HepG2 (cell line): ENCODE measurements around the gene TLN1. TPM values are rescaled to one million over a fixed set of nuclear protein-coding genes. Genes with fewer than 3 reads are reported as not detected.

Experiments used
- AHR ChIP-seq: IDR thresholded peaks from 2 replicates; pipeline ENCODE4 v1.6.1; 2018; ENCODE audit warnings: missing genetic modification reagents, missing compliant biosample characterization
- ATF3 ChIP-seq: sonication (generic); formaldehyde crosslinking; IDR thresholded peaks from 2 replicates; pipeline ENCODE4 v1.4.0; 2020; ENCODE audit warnings: missing genetic modification reagents
- ETV5 ChIP-seq: IDR thresholded peaks from 2 replicates; pipeline ENCODE4 v1.6.1; 2018; ENCODE audit warnings: missing biosample characterization, missing genetic modification reagents, inconsistent platforms, borderline replicate concordance
- HIC2 ChIP-seq: sonication (generic); formaldehyde crosslinking; IDR thresholded peaks from 2 replicates; pipeline ENCODE4 v1.9.0; 2022; ENCODE audit warnings: low read depth, missing genetic modification reagents
- HOXA7 ChIP-seq: sonication (generic); formaldehyde crosslinking; IDR thresholded peaks from 2 replicates; pipeline ENCODE4 v1.8.1; 2022; ENCODE audit warnings: mild to moderate bottlenecking, missing genetic modification reagents, moderate library complexity
- IRF1 ChIP-seq: sonication (generic); formaldehyde crosslinking; IDR thresholded peaks from 2 replicates; pipeline ENCODE4 v1.4.0; 2020; ENCODE audit warnings: low read depth, mild to moderate bottlenecking, missing genetic modification reagents
- ISX ChIP-seq: sonication (generic); formaldehyde crosslinking; conservative IDR thresholded peaks from 2 replicates; pipeline ENCODE4 v1.5.0; 2020; ENCODE audit warnings: missing genetic modification reagents
- MTERF4 ChIP-seq: sonication (generic); formaldehyde crosslinking; IDR thresholded peaks from 2 replicates; pipeline ENCODE4 v1.8.0; 2023; ENCODE audit warnings: mild to moderate bottlenecking, missing genetic modification reagents
- ZGPAT ChIP-seq: IDR thresholded peaks from 2 replicates; pipeline ENCODE4 v1.6.1; 2016; ENCODE audit warnings: mild to moderate bottlenecking
- ZNF138 ChIP-seq: sonication (generic); formaldehyde crosslinking; IDR thresholded peaks from 2 replicates; pipeline ENCODE4 v1.5.0; 2020; ENCODE audit warnings: mild to moderate bottlenecking, low read depth, missing genetic modification reagents
- ZNF230 ChIP-seq: sonication (generic); formaldehyde crosslinking; IDR thresholded peaks from 2 replicates; pipeline ENCODE4 v1.4.0; 2020; ENCODE audit warnings: mild to moderate bottlenecking, missing genetic modification reagents
- ZNF263 ChIP-seq: sonication (generic); formaldehyde crosslinking; IDR thresholded peaks from 2 replicates; pipeline ENCODE4 v1.4.0; 2020; ENCODE audit warnings: missing genetic modification reagents
- ZNF30 ChIP-seq: sonication (generic); formaldehyde crosslinking; IDR thresholded peaks from 2 replicates; pipeline ENCODE4 v1.5.0; 2020; ENCODE audit warnings: mild to moderate bottlenecking, missing genetic modification reagents
- ZNF768 ChIP-seq: sonication (generic); formaldehyde crosslinking; IDR thresholded peaks from 2 replicates; pipeline ENCODE4 v1.4.0; 2020; ENCODE audit warnings: missing genetic modification reagents
- polyA plus RNA-seq, 8 experiments: library from polyadenylated mRNA; depleted of rRNA in 3 of 8; stranded (reverse) in 7 of 8; unstranded in 1 of 8; fragments of >200 nt; fragmentation: Illumina TruSeq in 4 of 8; extraction: Trizol in 4 of 8; gene quantifications; 2 replicates each; pipeline versions ENCODE4 v1.2.1 to v1.2.3, GENCODE V29; 2011 to 2016; ENCODE audit warnings: low read depth in 4 of 8, missing spikeins in 1 of 8, mixed read lengths in 1 of 8; ENCODE audit not compliant: insufficient read depth in 1 of 8
- total RNA-seq, 5 experiments: library from RNA; depleted of rRNA; stranded (reverse); fragments of >200 nt; fragmentation: Illumina TruSeq; extraction: Trizol; gene quantifications; 2 replicates each; pipeline ENCODE4 v1.2.3, GENCODE V29; 2016; ENCODE audit warnings: low read depth in 1 of 5
- TF ChIP-seq, protein P1 (sequence below): sonication (generic); formaldehyde crosslinking; conservative IDR thresholded peaks from 2 replicates; pipeline ENCODE4 v1.4.0; 2020; ENCODE audit warnings: missing genetic modification reagents
- TF ChIP-seq, protein P2 (sequence below): IDR thresholded peaks from 2 replicates; pipeline ENCODE4 v1.6.1; 2016
- TF ChIP-seq, protein P3 (sequence below): sonication (generic); formaldehyde crosslinking; IDR thresholded peaks from 2 replicates; pipeline ENCODE4 v1.8.1; 2022; ENCODE audit warnings: mild to moderate bottlenecking, missing genetic modification reagents

The TLN1 gene
- total and polyA plus RNA-seq, 2 of the 13 experiments (the other 11 are each of a cell fraction or from before 2014, with no cell fraction given), result 35.2 to 51.8 TPM

- TF ChIP-seq, protein P1, sequence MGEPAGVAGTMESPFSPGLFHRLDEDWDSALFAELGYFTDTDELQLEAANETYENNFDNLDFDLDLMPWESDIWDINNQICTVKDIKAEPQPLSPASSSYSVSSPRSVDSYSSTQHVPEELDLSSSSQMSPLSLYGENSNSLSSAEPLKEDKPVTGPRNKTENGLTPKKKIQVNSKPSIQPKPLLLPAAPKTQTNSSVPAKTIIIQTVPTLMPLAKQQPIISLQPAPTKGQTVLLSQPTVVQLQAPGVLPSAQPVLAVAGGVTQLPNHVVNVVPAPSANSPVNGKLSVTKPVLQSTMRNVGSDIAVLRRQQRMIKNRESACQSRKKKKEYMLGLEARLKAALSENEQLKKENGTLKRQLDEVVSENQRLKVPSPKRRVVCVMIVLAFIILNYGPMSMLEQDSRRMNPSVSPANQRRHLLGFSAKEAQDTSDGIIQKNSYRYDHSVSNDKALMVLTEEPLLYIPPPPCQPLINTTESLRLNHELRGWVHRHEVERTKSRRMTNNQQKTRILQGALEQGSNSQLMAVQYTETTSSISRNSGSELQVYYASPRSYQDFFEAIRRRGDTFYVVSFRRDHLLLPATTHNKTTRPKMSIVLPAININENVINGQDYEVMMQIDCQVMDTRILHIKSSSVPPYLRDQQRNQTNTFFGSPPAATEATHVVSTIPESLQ (CRISPR knock-in tag), result no peak
- TF ChIP-seq ATF3 (CRISPR knock-in tag) (no peak), HOXA7 (CRISPR knock-in tag) (no peak), HIC2 (no peak), ETV5 (CRISPR knock-in tag) (peak; percentile 78), ZNF30 (no peak), ZNF768 (peak; percentile 56; the same call in 1 of the 2 replicates), ISX (no peak), ZNF230 (CRISPR knock-in tag) (no peak), ZNF263 (CRISPR knock-in tag) (no peak), AHR (no peak; the same call in 1 of the 2 replicates), MTERF4 (no peak), ZNF138 (CRISPR knock-in tag) (no peak), IRF1 (CRISPR knock-in tag) (no peak), ZGPAT (CRISPR knock-in tag) (peak; percentile 66)
- TF ChIP-seq, protein P2, sequence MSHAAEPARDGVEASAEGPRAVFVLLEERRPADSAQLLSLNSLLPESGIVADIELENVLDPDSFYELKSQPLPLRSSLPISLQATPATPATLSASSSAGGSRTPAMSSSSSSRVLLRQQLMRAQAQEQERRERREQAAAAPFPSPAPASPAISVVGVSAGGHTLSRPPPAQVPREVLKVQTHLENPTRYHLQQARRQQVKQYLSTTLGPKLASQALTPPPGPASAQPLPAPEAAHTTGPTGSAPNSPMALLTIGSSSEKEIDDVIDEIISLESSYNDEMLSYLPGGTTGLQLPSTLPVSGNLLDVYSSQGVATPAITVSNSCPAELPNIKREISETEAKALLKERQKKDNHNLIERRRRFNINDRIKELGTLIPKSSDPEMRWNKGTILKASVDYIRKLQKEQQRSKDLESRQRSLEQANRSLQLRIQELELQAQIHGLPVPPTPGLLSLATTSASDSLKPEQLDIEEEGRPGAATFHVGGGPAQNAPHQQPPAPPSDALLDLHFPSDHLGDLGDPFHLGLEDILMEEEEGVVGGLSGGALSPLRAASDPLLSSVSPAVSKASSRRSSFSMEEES (CRISPR knock-in tag), result peak; percentile 52
- TF ChIP-seq, protein P3, sequence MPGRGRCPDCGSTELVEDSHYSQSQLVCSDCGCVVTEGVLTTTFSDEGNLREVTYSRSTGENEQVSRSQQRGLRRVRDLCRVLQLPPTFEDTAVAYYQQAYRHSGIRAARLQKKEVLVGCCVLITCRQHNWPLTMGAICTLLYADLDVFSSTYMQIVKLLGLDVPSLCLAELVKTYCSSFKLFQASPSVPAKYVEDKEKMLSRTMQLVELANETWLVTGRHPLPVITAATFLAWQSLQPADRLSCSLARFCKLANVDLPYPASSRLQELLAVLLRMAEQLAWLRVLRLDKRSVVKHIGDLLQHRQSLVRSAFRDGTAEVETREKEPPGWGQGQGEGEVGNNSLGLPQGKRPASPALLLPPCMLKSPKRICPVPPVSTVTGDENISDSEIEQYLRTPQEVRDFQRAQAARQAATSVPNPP, result no peak
Observed at GRCh38 chr9:35669331-35670145, 62.5 kb downstream of the TLN1 start (continued).
